ENCODE data around the gene KRT77.
A peak's percentile ranks its signal among the peaks of the same experiment; 100 is the strongest.

Gene KRT77

GRCh38 chr12:52650520-52651081 lies 52.7 kb downstream of the KRT77 start:
- no peak for DNase-seq

- DNase-seq = no peak
Observed at GRCh38 chr12:52649066-52649465, 54.3 kb downstream of the KRT77 start.

GRCh38 chr12:52648012-52648550 lies 55.2 kb downstream of the KRT77 start:
- DNase-seq = no peak

GRCh38 chr12:52647601-52648000 lies 55.7 kb downstream of the KRT77 start:
- DNase-seq = no peak

- no peak for DNase-seq
Observed at GRCh38 chr12:52646613-52647012, 56.7 kb downstream of the KRT77 start.

GRCh38 chr12:52645982-52646381 lies 57.3 kb downstream of the KRT77 start:
- no peak for DNase-seq

GRCh38 chr12:52645120-52645761 lies 58.1 kb downstream of the KRT77 start:
- DNase-seq = peak; percentile 15

- no peak for DNase-seq
Observed at GRCh38 chr12:52644078-52644415, 59.3 kb downstream of the KRT77 start.

GRCh38 chr12:52643233-52644077 lies 59.9 kb downstream of the KRT77 start:
- no peak for DNase-seq

GRCh38 chr12:52641468-52641867 lies 61.9 kb downstream of the KRT77 start:
- no peak for DNase-seq

All from stimulated activated CD4-positive, alpha-beta T cell treated with anti-CD3 and anti-CD28 coated beads, Interleukin-4, amount 100 ng/mL, for 24 hours (primary cell).